Liver (tissue), 9 donors: ENCODE results near the gene FALEC. TPM values are rescaled to one million over a fixed set of nuclear protein-coding genes. Genes with fewer than 3 reads are reported as not detected.
A peak's percentile ranks its signal among the peaks of the same experiment; 100 is the strongest.
"Not testable (repeated sequence)": the region's sequence is repeated elsewhere in the genome, so short reads cannot be mapped to it uniquely, and the experiment has no call there.

ENCODE experiments used
- DNase-seq: peaks from one replicate; pipeline ENCODE4 v3.0.0-alpha.2; 2017; ENCODE audit warnings: low spot score
- H3K27ac ChIP-seq, 2 donors: one replicate each; pipeline ENCODE4 v1.7.0; 2013; ENCODE audit warnings: inconsistent platforms in 2 of 2, low read length in 2 of 2, control low read depth in 1 of 2, low read depth in 1 of 2, mild to moderate bottlenecking in 1 of 2
- H3K27me3 ChIP-seq, 4 donors: one replicate each; pipeline versions ENCODE4 v1.6.1 to v1.7.0; 2013; ENCODE audit warnings: low read length in 3 of 4, inconsistent platforms in 1 of 4, mild to moderate bottlenecking in 1 of 4, moderate library complexity in 1 of 4; ENCODE audit not compliant: control insufficient read depth in 4 of 4, insufficient read depth in 4 of 4
- H3K36me3 ChIP-seq, 4 donors: one replicate each; pipeline versions ENCODE4 v1.6.1 to v1.7.0; 2013; ENCODE audit warnings: low read length in 3 of 4, mild to moderate bottlenecking in 3 of 4, low read depth in 1 of 4, moderate library complexity in 1 of 4; ENCODE audit not compliant: control insufficient read depth in 4 of 4, insufficient read depth in 3 of 4
- H3K4me1 ChIP-seq, 4 donors: one replicate each; pipeline versions ENCODE4 v1.6.1 to v1.7.0; 2013; ENCODE audit warnings: low read length in 3 of 4, mild to moderate bottlenecking in 3 of 4, moderate library complexity in 1 of 4; ENCODE audit not compliant: control insufficient read depth in 4 of 4, insufficient read depth in 4 of 4
- H3K4me3 ChIP-seq, 3 donors: one replicate each; pipeline versions ENCODE4 v1.6.1 to v1.7.0; 2013; ENCODE audit warnings: low read length in 3 of 3, control low read depth in 1 of 3, low read depth in 1 of 3, mild to moderate bottlenecking in 1 of 3
- H3K9ac ChIP-seq, 2 donors: one replicate each; pipeline ENCODE4 v1.7.0; 2013; ENCODE audit warnings: low read length in 2 of 2, mild to moderate bottlenecking in 2 of 2, moderate library complexity in 2 of 2, control low read depth in 1 of 2, low read depth in 1 of 2
- H3K9me3 ChIP-seq, 4 donors: one replicate each; pipeline versions ENCODE4 v1.6.1 to v1.7.0; 2013; ENCODE audit warnings: low read length in 3 of 4; ENCODE audit not compliant: control insufficient read depth in 4 of 4
- EGR1 ChIP-seq, 2 donors: IDR thresholded peaks; 2 replicates each; pipeline ENCODE4 v1.6.1; 2016 to 2018; ENCODE audit warnings: antibody characterized with exemption in 2 of 2, low read depth in 2 of 2
- FOXA1 ChIP-seq: IDR thresholded peaks from 2 replicates; pipeline ENCODE4 v1.6.1; 2016; ENCODE audit warnings: antibody characterized with exemption
- FOXA2 ChIP-seq: IDR thresholded peaks from 2 replicates; pipeline ENCODE4 v1.6.1; 2016; ENCODE audit warnings: antibody characterized with exemption
- GABPA ChIP-seq, 2 donors: IDR thresholded peaks in 1 of 2; conservative IDR thresholded peaks in 1 of 2; 2 replicates each; pipeline ENCODE4 v1.6.1; 2016; ENCODE audit warnings: antibody characterized with exemption in 2 of 2, mild to moderate bottlenecking in 1 of 2, moderate library complexity in 1 of 2
- HNF4A ChIP-seq, 2 donors: conservative IDR thresholded peaks; 2 replicates each; pipeline ENCODE4 v1.6.1; 2016; ENCODE audit warnings: antibody characterized with exemption in 2 of 2, mild to moderate bottlenecking in 2 of 2
- HNF4G ChIP-seq: IDR thresholded peaks from 2 replicates; pipeline ENCODE4 v1.6.1; 2016; ENCODE audit warnings: antibody characterized with exemption
- JUND ChIP-seq, 2 donors: IDR thresholded peaks; 2 replicates each; pipeline ENCODE4 v1.6.1; 2016; ENCODE audit warnings: antibody characterized with exemption in 2 of 2
- NR2F2 ChIP-seq: IDR thresholded peaks from 2 replicates; pipeline ENCODE4 v1.6.1; 2016; ENCODE audit warnings: antibody characterized with exemption
- RXRA ChIP-seq, 2 donors: IDR thresholded peaks; 2 replicates each; pipeline ENCODE4 v1.6.1; 2017 to 2018; ENCODE audit warnings: antibody characterized with exemption in 2 of 2, mild to moderate bottlenecking in 1 of 2
- TAF1 ChIP-seq: conservative IDR thresholded peaks from 2 replicates; pipeline ENCODE4 v1.6.1; 2016; ENCODE audit warnings: antibody characterized with exemption, mild to moderate bottlenecking
- YY1 ChIP-seq: IDR thresholded peaks from 2 replicates; pipeline ENCODE4 v1.6.1; 2016; ENCODE audit warnings: antibody characterized with exemption, mild to moderate bottlenecking
- WGBS: extraction: QIAGEN DNeasy Blood & Tissue Kit; methylation state at CpG from one replicate; pipeline ENCODE4 v1.1.7; 2013; 5-methylcytosine and 5-hydroxymethylcytosine counted together
- polyA plus RNA-seq, 2 donors: library from polyadenylated mRNA; stranded (reverse) in 1 of 2; unstranded in 1 of 2; fragments of 200-250 nt in 1 of 2; fragments of >200 nt in 1 of 2; fragmentation: Nextera tagmentation in 1 of 2; extraction: Ambion mirVana in 1 of 2; gene quantifications; one replicate each; pipeline versions ENCODE4 v1.2.1 to v1.2.3, GENCODE V29; 2013 to 2015
- total RNA-seq, 2 donors: library from RNA; depleted of rRNA; stranded (reverse); fragments of >200 nt; gene quantifications; one replicate each; pipeline ENCODE4 v1.2.3, GENCODE V29; 2014
- TF ChIP-seq, protein P1 (sequence below): IDR thresholded peaks from 2 replicates; pipeline ENCODE4 v1.6.1; 2016; ENCODE audit warnings: antibody characterized with exemption
- TF ChIP-seq, protein P2 (sequence below): IDR thresholded peaks from 2 replicates; pipeline ENCODE4 v1.6.1; 2016; ENCODE audit warnings: antibody characterized with exemption
- TF ChIP-seq, protein P3 (sequence below): IDR thresholded peaks from 2 replicates; pipeline ENCODE4 v1.6.1; 2016; ENCODE audit warnings: antibody characterized with exemption, mild to moderate bottlenecking
- donor health status: healthy.
- donor health status: healthy.
- donor health status: healthy.
- donor health status: healthy.
- donor health status: healthy.

FALEC gene
- total and polyA plus RNA-seq, 4 donors, result not detected

DNA sequence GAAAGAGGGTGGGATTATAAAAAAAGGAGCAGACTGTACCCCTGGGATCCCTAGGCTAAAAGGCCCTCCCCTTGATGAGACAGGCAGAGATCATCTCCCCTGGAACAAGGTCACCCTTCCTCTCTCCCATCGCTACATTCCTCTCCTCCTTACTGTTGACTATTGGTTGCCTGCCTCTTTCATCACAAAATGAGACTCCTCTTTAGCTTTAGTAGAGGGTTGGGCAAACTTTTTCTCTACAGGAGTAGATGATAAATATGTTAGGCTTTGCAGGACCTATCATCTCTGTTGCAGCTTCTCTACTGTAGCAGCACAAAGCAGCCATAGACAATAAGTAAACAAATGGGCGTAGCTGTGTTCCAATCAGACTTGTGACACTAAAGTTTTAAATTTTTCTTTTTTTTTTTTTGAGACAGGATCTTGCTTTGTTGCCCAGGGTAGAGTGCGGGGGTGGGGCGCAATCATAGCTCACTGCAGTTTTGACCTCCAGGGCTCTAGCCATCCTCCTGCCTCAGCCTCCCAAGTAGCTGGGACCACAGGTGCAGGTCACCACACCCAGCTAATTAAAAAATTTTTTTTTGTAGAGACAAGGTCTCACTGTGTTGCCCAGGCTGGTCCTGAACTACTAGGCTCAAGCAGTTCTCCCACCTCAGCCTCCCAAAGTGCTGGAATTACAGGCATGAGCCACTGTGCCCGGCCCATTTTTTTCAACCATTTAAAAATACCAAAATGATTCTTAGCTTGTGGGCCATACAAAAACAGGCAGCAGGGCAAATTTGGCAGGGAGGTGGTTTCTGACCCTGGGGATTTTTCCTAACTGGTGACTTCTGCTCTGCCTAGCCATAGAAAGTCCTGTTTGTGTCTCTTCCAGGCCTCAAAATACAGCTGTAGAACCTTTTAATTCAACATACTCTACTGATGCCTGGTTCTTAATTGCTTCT, 48.8 kb downstream of the FALEC start:
- Histone ChIP-seq H3K9me3 (no peaks in the 10 kb centered on the region), H3K4me3 (no peak overlapping the region), H3K36me3 (no peaks in the 10 kb centered on the region), H3K27me3 (no peaks in the 10 kb centered on the region), H3K9ac (peak overlapping the region in 1 of 2 donors; percentile 48), H3K4me1 (peaks cover 20 to 82% (median 68%) of the 10 kb centered on the region in 4 donors), H3K27ac (peak overlapping the region; percentile 93 to 100)
- TF ChIP-seq FOXA2 (no peak), EGR1 (IDR thresholded peaks at IDR 0.05; ENCODE audit: low read depth in 2 of 2) (no peak), FOXA1 (no peak), JUND (IDR thresholded peaks at IDR 0.05) (no peak), HNF4A (conservative IDR thresholded peaks at IDR 0.05) (no peak), HNF4G (no peak), RXRA (IDR thresholded peaks at IDR 0.05) (no peak), TAF1 (no peak), GABPA (IDR thresholded peaks at IDR 0.05 in 1 of 2, conservative IDR thresholded peaks at IDR 0.05 in 1 of 2) (no peak), NR2F2 (no peak), YY1 (no peak)
- TF ChIP-seq, protein P1, sequence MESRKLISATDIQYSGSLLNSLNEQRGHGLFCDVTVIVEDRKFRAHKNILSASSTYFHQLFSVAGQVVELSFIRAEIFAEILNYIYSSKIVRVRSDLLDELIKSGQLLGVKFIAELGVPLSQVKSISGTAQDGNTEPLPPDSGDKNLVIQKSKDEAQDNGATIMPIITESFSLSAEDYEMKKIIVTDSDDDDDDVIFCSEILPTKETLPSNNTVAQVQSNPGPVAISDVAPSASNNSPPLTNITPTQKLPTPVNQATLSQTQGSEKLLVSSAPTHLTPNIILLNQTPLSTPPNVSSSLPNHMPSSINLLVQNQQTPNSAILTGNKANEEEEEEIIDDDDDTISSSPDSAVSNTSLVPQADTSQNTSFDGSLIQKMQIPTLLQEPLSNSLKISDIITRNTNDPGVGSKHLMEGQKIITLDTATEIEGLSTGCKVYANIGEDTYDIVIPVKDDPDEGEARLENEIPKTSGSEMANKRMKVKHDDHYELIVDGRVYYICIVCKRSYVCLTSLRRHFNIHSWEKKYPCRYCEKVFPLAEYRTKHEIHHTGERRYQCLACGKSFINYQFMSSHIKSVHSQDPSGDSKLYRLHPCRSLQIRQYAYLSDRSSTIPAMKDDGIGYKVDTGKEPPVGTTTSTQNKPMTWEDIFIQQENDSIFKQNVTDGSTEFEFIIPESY, result no peak
- TF ChIP-seq, protein P2, sequence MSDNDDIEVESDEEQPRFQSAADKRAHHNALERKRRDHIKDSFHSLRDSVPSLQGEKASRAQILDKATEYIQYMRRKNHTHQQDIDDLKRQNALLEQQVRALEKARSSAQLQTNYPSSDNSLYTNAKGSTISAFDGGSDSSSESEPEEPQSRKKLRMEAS, result no peak
- TF ChIP-seq, protein P3, sequence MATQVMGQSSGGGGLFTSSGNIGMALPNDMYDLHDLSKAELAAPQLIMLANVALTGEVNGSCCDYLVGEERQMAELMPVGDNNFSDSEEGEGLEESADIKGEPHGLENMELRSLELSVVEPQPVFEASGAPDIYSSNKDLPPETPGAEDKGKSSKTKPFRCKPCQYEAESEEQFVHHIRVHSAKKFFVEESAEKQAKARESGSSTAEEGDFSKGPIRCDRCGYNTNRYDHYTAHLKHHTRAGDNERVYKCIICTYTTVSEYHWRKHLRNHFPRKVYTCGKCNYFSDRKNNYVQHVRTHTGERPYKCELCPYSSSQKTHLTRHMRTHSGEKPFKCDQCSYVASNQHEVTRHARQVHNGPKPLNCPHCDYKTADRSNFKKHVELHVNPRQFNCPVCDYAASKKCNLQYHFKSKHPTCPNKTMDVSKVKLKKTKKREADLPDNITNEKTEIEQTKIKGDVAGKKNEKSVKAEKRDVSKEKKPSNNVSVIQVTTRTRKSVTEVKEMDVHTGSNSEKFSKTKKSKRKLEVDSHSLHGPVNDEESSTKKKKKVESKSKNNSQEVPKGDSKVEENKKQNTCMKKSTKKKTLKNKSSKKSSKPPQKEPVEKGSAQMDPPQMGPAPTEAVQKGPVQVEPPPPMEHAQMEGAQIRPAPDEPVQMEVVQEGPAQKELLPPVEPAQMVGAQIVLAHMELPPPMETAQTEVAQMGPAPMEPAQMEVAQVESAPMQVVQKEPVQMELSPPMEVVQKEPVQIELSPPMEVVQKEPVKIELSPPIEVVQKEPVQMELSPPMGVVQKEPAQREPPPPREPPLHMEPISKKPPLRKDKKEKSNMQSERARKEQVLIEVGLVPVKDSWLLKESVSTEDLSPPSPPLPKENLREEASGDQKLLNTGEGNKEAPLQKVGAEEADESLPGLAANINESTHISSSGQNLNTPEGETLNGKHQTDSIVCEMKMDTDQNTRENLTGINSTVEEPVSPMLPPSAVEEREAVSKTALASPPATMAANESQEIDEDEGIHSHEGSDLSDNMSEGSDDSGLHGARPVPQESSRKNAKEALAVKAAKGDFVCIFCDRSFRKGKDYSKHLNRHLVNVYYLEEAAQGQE, result no peak
- DNase-seq, result no peak
- 74% methylated on average over 5 of the region's 5 CpGs for WGBS

DNA sequence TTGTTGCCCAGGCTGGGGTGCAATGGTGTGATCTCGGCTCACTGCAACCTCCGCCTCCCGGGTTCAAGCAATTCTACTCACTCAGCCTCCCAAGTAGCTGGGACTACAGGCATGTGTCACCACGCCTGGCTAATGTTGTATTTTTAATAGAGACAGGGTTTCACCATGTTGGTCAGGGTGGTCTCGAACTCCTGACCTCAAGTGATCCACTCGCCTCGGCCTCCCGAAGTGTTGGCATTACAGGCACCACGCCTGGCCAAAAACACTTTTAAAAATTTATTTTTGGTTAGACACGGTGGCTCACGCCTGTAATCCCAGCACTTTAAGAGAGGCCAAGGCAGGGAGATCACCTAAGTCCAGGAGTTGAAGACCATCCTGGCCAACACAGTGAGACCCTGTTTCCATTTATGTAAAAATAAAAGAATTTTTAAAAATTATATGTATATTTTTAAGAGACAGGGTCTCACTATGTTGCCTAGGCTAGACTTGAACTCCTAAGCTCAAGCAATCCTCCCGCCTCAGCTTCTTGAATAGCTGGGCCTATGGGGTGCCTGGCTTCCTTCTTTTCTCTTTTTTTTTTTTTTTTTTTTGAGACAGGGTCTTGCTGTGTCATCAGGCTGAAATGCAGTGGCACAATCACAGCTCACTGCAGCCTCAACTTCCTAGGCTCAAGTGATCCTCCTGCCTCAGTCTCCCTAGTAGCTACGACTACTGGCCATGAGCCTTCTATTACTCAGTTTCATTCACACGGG, 49.9 kb downstream of the FALEC start:
- 89% methylated on average over 14 of the region's 14 CpGs for WGBS
- peak overlapping the region; percentile 89 to 100 for H3K27ac ChIP-seq
- not testable (repeated sequence) for H3K36me3 ChIP-seq, DNase-seq, H3K9me3 ChIP-seq, H3K27me3 ChIP-seq, H3K9ac ChIP-seq, H3K4me3 ChIP-seq
- H3K4me1 ChIP-seq, result peaks cover 23 to 80% (median 65%) of the 10 kb centered on the region in 4 donors
